NCI-H748 (cell line): ENCODE measurements around the gene ZDHHC8.
A peak's percentile ranks its signal among the peaks of the same experiment; 100 is the strongest.

Experiments used
- DNase-seq: peaks from one replicate; lab custom pipeline; 2025; ENCODE audit not compliant: unreplicated experiment; lab: John Stamatoyannopoulos, UW

Gene ZDHHC8, protein sequence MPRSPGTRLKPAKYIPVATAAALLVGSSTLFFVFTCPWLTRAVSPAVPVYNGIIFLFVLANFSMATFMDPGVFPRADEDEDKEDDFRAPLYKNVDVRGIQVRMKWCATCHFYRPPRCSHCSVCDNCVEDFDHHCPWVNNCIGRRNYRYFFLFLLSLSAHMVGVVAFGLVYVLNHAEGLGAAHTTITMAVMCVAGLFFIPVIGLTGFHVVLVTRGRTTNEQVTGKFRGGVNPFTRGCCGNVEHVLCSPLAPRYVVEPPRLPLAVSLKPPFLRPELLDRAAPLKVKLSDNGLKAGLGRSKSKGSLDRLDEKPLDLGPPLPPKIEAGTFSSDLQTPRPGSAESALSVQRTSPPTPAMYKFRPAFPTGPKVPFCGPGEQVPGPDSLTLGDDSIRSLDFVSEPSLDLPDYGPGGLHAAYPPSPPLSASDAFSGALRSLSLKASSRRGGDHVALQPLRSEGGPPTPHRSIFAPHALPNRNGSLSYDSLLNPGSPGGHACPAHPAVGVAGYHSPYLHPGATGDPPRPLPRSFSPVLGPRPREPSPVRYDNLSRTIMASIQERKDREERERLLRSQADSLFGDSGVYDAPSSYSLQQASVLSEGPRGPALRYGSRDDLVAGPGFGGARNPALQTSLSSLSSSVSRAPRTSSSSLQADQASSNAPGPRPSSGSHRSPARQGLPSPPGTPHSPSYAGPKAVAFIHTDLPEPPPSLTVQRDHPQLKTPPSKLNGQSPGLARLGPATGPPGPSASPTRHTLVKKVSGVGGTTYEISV

DNA sequence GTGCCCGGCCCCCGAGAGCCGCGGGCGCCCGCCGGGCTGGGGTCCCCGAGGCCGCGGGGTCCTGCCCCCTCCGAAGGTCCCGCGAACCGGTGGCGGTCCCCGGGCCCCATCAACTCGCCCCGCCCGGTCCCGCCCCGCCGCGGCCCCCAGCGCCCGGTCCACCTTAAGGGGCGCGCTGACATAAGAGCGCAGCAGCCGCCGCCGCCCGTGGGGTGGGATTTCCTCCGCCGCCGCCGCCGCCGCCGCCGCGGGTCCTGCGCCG, at the start of gene ZDHHC8:
Gene ZDHHC8 (plus strand): TSS at position 208 of the 262 bp plus-strand sequence. CDS start 144 bp downstream, outside the sequence.
- DNase-seq, result peak; percentile 32

DNA sequence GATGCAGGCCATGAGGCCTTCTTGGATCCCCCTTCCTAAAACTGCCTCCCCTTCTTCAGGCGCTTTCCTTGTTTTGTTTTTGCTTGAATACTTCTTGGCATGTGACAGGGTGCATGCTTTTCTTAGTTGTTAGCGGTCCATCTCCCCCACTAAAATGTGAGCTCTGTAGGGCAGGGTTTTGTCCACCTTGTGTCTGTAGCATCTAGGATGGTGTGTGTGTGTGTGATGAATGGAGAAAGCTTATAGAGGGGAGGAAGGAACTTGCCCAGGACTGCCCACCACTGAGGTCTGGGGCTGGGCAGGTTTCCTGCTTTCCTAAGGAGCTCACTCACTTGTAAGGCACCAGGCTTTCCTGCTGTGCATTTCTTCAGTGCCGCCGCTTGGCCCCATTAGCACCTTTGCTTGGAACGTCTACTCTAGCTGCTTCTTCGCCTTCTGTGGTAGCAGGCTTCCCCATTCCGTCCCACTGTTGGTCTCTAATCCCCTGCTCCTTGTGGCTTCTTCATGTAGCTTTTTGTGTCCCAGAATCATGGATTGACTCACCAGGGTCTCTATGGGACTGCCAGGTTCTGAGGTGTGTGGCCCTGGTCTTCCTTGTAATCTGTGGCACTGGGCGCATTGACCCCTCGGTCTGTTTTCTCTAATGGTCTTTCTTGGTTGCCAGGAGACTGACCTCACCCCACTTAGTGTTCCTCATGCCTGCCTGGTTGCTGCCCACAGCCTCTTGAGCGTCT, 48.3 kb upstream of the ZDHHC8 start:
- DNase-seq, result no peak

GRCh38 chr22:20083891-20084546, 47.6 kb upstream of the ZDHHC8 start:
- DNase-seq, result no peak

- DNase-seq, result no peak
Observed at GRCh38 chr22:20084547-20085413, 46.8 kb upstream of the ZDHHC8 start.

DNA sequence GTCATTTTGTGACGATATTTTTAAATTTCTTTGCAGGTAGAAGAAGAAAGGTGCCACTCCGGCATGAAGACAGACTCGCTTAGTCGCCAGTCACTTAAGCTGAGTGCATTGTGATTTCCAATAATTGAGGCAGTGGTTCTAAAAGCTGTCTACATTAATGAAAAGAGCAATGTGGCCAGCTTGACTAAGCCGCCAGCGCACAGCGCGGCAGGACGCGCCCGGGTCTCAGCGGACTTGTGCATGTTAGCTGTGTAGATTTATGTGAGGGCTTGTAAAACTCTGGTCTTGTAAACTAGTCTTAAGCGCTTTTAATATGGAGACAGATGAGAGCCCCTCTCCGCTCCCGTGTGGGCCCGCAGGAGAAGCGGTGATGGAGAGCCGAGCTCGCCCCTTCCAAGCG, 46.0 kb upstream of the ZDHHC8 start:
- DNase-seq, result no peak

- no peak for DNase-seq
Observed at GRCh38 chr22:20086101-20086599, 45.5 kb upstream of the ZDHHC8 start.

DNA sequence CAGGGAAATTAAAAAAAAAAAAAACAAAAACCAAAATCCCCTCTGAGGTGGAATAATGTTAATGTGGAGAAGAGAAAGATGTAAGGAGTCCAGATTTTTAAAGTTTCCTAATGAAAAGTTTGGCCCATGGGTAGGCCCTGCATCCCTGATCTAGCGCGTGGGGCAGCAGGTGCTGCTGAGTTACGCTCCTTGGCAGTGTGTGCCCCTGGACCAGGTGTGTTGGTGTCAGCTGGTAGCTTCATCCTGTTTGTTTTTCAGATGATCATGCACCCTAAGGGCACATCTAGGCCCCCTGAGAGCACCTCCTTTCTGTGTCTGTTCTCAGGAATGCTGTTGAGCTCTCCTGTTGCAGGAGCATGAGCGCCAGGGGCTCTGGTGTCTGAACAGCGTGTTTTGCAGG, 44.8 kb upstream of the ZDHHC8 start:
- no peak for DNase-seq

GRCh38 chr22:20087319-20088262, 44.0 kb upstream of the ZDHHC8 start:
- DNase-seq, result no peak

- no peak for DNase-seq
Observed at GRCh38 chr22:20088263-20088648, 43.3 kb upstream of the ZDHHC8 start.

DNA sequence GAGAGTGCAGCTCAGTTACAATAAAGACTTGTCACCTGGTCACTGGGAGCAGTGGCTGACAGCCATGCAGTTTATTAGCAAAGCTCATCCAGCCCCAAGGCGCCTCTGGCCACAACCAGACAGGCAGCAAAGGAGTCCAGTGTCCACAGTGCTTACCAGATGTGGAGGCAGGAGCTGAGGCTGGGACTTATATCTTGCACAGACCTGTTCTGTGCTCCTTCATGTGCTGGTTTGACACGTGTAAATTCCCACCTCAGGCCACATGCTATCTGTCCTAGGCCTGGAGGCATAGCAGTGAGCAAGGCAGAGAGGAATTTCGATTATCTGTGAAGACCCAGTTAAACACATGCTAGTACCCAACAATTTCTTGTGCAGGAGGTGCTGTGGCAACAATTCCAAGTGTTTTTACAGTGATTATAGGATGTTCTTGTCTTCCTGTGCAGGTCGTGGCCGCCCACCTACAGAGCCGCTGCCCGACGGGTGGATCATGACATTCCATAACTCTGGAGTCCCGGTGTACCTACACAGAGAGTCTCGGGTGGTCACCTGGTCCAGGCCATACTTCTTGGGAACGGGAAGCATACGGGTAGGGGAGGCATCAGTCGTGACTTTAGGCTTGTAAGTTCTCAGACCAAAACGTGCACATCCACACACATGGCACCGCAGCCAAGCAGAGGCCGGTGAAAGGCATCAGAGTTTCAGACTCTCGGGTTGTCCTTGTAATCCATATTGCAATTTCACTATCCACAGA, 42.2 kb upstream of the ZDHHC8 start:
- DNase-seq, result no peak

GRCh38 chr22:20089977-20090729, 41.5 kb upstream of the ZDHHC8 start:
- no peak for DNase-seq

GRCh38 chr22:20090730-20091240, 40.8 kb upstream of the ZDHHC8 start:
- no peak for DNase-seq

GRCh38 chr22:20091690-20092476, 39.7 kb upstream of the ZDHHC8 start:
- no peak for DNase-seq

DNA sequence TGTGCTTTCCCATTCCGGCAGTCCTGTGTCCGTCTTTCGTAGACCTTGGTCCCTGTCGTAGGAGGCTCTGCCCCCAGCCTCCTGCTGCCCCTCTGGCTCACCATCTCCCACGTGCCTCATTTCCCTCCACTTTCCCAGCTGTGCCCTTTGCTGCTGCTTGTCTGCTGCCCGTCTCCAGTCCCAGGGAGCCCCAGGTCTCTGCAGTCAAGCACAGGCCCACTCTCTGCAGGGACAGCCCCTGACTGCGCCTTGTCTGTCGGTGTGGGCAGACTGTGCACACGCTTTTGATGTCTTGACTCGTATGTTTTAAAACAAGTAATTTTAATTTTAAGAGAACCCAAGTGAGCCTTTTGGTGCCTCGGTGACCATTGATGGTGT, 39.1 kb upstream of the ZDHHC8 start:
- no peak for DNase-seq

GRCh38 chr22:20093418-20094196, 38.0 kb upstream of the ZDHHC8 start:
- no peak for DNase-seq

GRCh38 chr22:20094197-20094807, 37.3 kb upstream of the ZDHHC8 start:
- no peak for DNase-seq
